ENCODE measurements around the gene LDHD. TPM values are rescaled to one million over a fixed set of nuclear protein-coding genes. Genes with fewer than 3 reads are reported as not detected.

LDHD gene
- total and polyA plus RNA-seq, 9 of the 15 experiments (the other 6 are each of a cell fraction or from before 2014, with no cell fraction given), result 0.19 to 0.86 (median 0.54) TPM; not detected in 3

GRCh38 chr16:75121949-75122568 is 5.5 kb upstream of the LDHD start (continued):
- TF ChIP-seq, protein P1, sequence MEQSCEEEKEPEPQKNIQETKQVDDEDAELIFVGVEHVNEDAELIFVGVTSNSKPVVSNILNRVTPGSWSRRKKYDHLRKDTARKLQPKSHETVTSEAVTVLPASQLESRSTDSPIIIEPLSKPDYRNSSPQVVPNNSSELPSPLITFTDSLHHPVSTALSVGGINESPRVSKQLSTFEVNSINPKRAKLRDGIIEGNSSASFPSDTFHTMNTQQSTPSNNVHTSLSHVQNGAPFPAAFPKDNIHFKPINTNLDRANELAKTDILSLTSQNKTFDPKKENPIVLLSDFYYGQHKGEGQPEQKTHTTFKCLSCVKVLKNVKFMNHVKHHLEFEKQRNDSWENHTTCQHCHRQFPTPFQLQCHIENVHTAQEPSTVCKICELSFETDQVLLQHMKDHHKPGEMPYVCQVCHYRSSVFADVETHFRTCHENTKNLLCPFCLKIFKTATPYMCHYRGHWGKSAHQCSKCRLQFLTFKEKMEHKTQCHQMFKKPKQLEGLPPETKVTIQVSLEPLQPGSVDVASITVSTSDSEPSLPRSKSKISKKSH (CRISPR knock-in tag; IDR thresholded peaks at IDR 0.05), result peak; percentile 73; the same call in 1 of the 2 replicates
- TF ChIP-seq MCM5 (IDR thresholded peaks at IDR 0.05; ENCODE audit: low read depth) (no peak), SLC30A9 (CRISPR knock-in tag; IDR thresholded peaks at IDR 0.05) (no peak), MTA3 (IDR thresholded peaks at IDR 0.05; ENCODE audit: borderline replicate concordance) (peak; percentile 68; the same call in 1 of the 2 replicates), CEBPZ (IDR thresholded peaks at IDR 0.05; ENCODE audit: borderline replicate concordance, low read depth, low read length) (no peak), ETV1 (tag; conservative IDR thresholded peaks at IDR 0.05; ENCODE audit: low read depth) (no peak), ELF1 (tag; IDR thresholded peaks at IDR 0.05) (0 out of 2 replicates have a peak, but pooled peaks have one; percentile 21), MAZ (CRISPR knock-in tag; conservative IDR thresholded peaks at IDR 0.05 in 1 of 2, IDR thresholded peaks at IDR 0.05 in 1 of 2) (no peak), MED1 (CRISPR knock-in tag; IDR thresholded peaks at IDR 0.05; ENCODE audit: borderline replicate concordance) (no peak), ZBTB9 (CRISPR knock-in tag; IDR thresholded peaks at IDR 0.05) (no peak), ARID2 (IDR thresholded peaks at IDR 0.05) (no peak)
- TF ChIP-seq, protein P2, sequence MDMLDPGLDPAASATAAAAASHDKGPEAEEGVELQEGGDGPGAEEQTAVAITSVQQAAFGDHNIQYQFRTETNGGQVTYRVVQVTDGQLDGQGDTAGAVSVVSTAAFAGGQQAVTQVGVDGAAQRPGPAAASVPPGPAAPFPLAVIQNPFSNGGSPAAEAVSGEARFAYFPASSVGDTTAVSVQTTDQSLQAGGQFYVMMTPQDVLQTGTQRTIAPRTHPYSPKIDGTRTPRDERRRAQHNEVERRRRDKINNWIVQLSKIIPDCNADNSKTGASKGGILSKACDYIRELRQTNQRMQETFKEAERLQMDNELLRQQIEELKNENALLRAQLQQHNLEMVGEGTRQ (CRISPR knock-in tag; IDR thresholded peaks at IDR 0.05), result no peak
- TF ChIP-seq, protein P3, sequence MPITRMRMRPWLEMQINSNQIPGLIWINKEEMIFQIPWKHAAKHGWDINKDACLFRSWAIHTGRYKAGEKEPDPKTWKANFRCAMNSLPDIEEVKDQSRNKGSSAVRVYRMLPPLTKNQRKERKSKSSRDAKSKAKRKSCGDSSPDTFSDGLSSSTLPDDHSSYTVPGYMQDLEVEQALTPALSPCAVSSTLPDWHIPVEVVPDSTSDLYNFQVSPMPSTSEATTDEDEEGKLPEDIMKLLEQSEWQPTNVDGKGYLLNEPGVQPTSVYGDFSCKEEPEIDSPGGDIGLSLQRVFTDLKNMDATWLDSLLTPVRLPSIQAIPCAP (CRISPR knock-in tag; IDR thresholded peaks at IDR 0.05; ENCODE audit: borderline replicate concordance), result no peak
